GM19023 (cell line): ENCODE results near the gene TAF1A.
"Not testable (repeated sequence)": the region's sequence is repeated elsewhere in the genome, so short reads cannot be mapped to it uniquely, and the experiment has no call there.

Experiments
- ATAC-seq: cut with Tn5 transposase; IDR thresholded peaks from one replicate; pipeline ENCODE4 v1.9.1; 2021; ENCODE audit warnings: mild to moderate bottlenecking, moderate library complexity; ENCODE audit not compliant: unreplicated experiment

TAF1A gene

GRCh38 chr1:222589462-222590302 is at the start of gene TAF1A:
TAF1A (minus strand) TSS chr1:222589933.
- ATAC-seq = peak; percentile 100

- peak; percentile 70 for ATAC-seq
Measured at GRCh38 chr1:222634180-222635013, 44.7 kb upstream of the TAF1A start.

DNA sequence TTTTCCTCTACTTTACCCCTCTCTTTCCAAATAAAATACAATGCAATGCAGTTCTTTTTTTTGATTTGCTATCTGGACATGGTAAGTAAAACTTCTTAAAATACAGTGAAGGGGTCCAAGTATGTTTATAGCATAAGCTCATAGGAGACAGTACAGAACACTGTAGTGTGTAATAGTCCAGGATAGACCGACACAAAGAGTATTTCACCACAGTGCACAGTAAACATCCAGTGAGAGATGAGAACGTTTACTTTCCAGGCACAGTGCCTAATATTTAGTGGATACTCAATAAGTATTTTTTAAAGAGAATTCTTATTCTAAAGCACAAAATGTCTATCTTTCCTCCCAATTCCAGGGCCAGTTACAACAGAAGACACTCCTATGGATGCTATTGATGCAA is 43.0 kb upstream of the TAF1A start:
- no peak for ATAC-seq

GRCh38 chr1:222631611-222632208 is 42.0 kb upstream of the TAF1A start:
- no peak for ATAC-seq

- no peak for ATAC-seq
Measured at GRCh38 chr1:222629921-222630535, 40.3 kb upstream of the TAF1A start.

GRCh38 chr1:222627232-222627631 is 37.5 kb upstream of the TAF1A start:
- ATAC-seq = no peak

- ATAC-seq = no peak
Measured at GRCh38 chr1:222624214-222624613, 34.5 kb upstream of the TAF1A start.

DNA sequence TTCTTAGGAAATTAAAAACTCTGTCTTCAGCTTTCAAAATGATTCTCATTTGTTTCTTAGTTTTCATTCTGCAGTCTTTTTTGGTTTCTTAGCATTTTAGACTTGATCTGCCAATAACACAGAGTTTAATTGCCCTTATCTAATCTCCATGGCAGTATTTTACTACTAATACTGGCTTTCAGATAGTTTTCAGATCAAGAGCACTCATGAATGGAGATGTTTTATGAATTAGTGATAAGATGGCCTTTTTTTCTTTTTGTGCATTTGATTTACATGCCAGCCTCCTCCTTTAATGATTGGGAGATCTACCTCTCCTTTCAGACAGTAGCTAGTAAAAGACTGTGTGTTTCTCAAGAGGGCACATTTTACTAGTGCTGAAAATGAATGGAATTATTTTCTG is 33.7 kb upstream of the TAF1A start:
- ATAC-seq = no peak

- ATAC-seq = no peak
Measured at GRCh38 chr1:222622765-222623164, 33.0 kb upstream of the TAF1A start.

DNA sequence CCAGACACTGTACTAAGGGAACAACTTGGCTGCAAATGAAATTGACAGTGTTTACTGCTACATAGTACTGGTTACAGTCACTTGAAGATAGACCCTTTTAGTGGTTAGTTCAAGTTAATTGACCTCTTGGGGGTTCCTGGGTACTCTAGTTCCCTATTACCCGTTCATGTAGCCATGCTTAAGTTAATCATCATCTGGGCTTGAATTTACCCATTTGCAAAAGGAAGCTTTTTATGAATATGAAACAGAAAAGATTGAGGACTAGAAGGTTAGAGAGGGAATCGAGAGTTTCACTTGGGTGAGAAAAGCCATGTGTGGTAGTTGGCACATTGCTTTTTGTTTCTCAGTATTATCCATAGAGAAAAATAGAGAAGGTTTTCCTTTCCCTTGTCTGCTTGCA is 30.8 kb upstream of the TAF1A start:
- ATAC-seq = no peak

DNA sequence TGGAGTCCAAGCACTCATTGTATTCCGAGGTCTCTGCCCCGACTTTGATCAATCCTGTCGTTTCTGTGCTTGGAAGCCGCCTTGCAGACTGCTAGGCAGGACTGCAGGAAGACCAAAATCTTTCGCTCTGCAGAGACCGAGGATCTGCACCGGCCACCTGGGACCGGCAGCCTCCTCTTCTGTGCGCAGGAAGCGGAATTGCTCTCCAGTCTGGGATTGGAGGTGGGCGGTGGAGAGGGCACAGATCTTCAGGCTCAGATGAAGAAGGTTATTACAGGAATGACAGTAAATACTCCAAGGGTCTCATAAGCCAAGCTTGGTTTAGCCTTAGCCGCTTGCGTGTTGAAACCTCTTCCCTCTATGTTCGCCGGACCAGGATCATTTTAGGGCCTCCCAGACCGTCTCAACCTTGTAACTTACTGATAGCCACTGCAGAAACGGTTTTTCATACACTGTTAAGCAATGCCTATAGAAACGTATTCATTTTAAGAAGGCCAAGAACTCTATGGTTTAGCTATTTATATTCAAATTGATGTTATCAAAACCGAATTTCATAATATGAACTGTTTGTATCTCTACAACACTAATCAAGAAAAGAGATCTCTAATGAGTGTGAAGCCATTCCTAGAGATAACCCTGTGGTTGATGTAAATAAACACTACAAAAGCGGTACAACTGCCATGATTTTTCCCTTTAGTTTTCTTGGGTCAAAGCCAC is 29.3 kb upstream of the TAF1A start:
- no peak for ATAC-seq

- peak; percentile 54 for ATAC-seq
Measured at GRCh38 chr1:222618001-222618879, 28.5 kb upstream of the TAF1A start, which contains the start of gene MIA3. MIA3 (plus strand) TSS chr1:222618097; CDS start chr1:222618111, 14 bp downstream.

DNA sequence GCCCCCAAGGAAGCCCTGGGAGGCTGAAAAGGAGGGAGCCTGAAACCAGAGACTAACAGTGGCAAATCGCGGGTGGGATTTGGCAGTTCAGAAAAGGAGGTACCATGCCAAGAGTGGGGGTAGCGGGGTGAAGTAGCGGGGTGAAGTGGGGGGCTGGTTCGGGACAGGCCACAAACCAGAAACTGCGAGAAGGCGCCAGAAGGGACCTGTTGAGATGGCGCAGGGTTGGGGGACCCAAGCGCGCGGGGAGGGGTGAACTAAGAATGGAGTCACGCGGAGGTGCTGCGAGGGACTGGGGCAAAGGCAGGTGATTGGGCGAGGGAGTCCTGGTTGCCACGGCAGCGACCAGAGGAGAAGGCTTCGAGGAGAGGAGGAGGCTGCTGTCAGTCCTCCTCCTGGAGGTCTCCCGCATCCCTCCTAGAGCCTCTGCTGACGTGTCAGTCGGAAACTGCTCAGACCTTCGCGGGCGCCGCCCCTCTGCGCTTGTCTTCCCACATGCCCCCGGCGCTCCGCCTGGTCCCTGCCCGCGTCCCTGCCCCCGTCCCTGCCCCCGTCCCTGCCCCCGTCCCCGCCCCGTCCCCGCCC is 27.7 kb upstream of the TAF1A start:
- ATAC-seq = peak; percentile 82

DNA sequence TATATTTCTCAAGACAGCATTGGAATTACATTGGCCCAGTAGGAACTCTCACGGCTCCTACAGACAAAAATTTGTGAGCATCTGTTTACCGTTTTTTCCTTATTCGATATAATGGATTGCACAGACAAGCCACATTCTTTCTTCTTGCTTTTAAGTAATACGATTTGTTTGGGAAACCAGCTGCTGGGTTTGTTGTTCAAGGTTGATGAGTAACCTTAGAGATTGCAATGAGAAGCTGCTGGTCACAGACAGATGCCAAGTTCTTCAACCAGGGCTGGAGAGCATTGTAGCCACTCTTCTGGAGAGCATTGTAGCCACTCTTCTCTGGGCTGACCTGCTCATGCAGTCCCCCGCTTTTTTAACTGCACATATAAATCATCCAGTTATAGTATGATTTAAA is 26.8 kb upstream of the TAF1A start:
- no peak for ATAC-seq

- ATAC-seq = no peak
Measured at GRCh38 chr1:222613627-222614026, 23.9 kb upstream of the TAF1A start.

GRCh38 chr1:222610728-222611127 is 21.0 kb upstream of the TAF1A start:
- ATAC-seq = no peak

DNA sequence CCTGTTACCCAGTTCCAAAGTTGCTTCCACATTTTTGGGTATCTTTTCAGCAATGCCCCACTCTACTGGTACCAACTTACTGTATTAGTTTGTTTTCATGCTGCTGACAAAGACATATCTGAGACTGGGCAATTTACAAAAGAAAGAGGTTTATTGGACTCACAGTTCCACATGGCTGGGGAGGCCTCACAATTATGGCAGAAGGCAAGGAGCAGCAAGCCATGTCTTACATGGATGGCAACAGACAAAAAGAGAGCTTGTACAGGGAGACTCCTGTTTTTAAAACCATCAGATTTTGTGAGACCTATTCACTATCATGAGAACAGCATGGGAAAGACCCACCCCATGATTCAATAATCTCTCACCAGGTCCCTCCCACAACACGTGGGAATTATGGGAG is 19.4 kb upstream of the TAF1A start:
- ATAC-seq = not testable (repeated sequence)

DNA sequence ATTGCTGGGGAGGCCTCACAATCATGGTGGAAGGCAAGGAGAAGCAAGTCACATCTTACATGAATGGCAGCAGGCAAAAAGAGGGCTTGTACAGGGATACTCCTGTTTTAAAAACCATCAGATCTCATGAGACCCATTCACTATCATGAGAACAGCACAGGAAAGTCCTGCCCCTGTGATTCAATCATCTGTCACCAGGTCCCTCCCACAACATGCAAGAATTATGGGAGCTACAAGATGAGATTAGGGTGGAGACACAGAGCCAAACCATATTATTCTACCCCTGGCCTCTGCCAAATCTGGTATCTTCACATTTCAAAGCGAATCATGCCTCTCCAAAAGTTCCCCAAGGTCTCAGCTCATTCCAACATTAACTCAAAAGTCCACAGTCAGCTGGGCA is 17.0 kb upstream of the TAF1A start:
- ATAC-seq = no peak

DNA sequence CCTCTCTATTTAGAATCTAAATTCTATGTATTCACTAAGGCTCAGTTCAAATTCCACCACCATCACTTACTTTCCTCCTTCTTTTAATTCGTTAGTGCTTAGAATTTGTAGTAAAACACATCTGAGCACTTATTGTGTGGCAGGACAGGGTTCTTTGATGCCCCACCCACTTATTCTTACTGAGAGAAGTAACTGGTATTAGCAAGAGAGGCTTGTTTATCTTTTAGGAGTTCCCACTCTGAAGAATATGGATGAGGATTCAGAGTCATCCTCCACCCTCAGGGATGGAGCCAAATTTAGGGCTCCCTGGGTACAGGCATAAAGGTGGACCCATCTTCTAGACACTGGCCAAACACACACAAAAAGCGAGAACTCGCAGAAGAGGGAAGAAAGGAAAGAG is 11.5 kb upstream of the TAF1A start:
- ATAC-seq = no peak
